Fibroblast of villous mesenchyme (primary cell): ENCODE measurements around the gene REX1BD. TPM values are rescaled to one million over a fixed set of nuclear protein-coding genes. Genes with fewer than 3 reads are reported as not detected.
A peak's percentile ranks its signal among the peaks of the same experiment; 100 is the strongest.

Experiments
- DNase-seq: peaks from one replicate; pipeline ENCODE4 v3.0.0-alpha.2; 2010; ENCODE audit warnings: low read depth
- H3K4me3 ChIP-seq: 2 replicates; pipeline ENCODE4 v1.5.1; 2011; ENCODE audit warnings: low read depth, mild to moderate bottlenecking, low read length
- total RNA-seq: library from RNA; depleted of rRNA; stranded (reverse); fragments of >200 nt; gene quantifications from 2 replicates; pipeline ENCODE4 v1.2.3, GENCODE V29; 2012
- TF ChIP-seq, protein P1 (sequence below): IDR thresholded peaks from 2 replicates; pipeline ENCODE4 v1.5.1; 2012; ENCODE audit warnings: low read depth, mild to moderate bottlenecking, low read length; ENCODE audit not compliant: insufficient read depth

The REX1BD gene
- total RNA-seq, 1 donor, result 27.6 TPM

DNA sequence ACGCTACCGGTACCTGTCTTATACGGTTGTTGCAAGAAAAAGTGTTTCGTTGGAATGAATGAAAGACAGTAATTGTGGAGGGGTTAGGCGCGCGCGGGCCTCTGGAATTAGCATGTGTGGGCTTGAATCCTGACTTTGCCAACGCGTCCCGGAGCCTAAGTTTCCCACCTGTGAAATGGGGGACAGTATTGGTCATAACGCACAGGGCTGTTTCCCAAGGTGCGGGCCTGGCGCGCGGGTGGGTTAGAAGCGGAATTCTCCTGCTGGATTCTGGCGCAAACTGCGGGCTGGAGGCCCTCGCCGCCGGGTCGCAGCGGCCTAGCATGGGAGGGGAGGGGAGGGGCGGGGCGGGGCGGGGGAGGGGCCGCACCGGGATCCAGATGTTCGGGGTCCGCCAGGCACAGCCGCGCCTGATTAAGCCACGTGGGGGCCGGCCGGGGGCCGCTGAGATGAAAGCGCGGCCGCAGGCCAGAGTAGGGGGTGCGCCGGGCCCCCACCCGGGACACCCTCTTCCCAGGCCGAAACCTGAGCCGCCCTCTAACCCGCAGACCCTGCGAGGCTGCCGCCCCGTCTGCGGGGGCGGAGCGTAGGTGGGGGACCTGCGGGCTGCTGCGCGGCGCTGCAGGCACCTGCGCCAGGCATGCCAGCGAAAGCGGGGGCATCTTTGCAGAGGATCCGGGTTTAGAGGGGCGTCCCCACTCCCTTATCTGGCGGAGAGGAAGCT lies 22.9 kb downstream of the REX1BD start:
- no peak overlapping the region for H3K4me3 ChIP-seq
- TF ChIP-seq, protein P1, sequence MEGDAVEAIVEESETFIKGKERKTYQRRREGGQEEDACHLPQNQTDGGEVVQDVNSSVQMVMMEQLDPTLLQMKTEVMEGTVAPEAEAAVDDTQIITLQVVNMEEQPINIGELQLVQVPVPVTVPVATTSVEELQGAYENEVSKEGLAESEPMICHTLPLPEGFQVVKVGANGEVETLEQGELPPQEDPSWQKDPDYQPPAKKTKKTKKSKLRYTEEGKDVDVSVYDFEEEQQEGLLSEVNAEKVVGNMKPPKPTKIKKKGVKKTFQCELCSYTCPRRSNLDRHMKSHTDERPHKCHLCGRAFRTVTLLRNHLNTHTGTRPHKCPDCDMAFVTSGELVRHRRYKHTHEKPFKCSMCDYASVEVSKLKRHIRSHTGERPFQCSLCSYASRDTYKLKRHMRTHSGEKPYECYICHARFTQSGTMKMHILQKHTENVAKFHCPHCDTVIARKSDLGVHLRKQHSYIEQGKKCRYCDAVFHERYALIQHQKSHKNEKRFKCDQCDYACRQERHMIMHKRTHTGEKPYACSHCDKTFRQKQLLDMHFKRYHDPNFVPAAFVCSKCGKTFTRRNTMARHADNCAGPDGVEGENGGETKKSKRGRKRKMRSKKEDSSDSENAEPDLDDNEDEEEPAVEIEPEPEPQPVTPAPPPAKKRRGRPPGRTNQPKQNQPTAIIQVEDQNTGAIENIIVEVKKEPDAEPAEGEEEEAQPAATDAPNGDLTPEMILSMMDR, result no peak
- DNase-seq, result no peak

DNA sequence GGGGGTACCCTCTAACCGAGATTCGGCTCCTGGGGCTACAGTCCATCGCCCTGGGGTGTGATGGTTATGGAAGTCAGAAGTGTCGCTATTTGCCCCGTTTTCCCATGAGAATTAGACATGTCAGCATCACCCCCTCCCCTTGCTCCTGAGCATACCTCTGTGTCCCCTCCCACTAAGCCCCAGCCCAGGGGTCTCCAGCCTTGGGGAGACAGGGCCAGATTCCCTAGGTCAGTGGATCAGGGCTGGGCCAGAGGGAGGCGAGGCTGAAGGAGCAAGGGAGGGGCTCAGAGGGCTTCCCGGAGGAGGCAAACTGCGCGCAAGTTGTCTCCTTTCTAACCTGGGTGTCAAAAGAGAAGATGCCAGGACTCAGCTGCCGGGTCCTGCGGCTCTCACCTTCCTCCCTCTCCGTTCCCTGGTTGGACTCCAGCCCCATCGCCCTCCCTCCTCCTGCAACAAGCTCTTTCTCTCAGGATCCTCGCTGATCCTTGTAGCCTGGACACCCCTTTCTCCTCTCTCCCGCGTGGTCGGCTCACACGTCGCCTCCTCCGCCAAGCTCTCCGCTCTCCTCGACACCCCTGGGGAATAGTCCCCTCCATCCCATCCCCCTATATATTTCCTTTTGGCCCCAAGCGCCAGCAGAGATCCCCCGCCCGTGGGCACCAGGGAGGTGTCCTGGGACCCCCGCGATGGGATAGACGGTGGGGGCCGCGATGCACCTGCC lies 23.6 kb downstream of the REX1BD start:
- TF ChIP-seq, protein P1, result no peak
- DNase-seq, result no peak
- peak overlapping the region; percentile 39 for H3K4me3 ChIP-seq

DNA sequence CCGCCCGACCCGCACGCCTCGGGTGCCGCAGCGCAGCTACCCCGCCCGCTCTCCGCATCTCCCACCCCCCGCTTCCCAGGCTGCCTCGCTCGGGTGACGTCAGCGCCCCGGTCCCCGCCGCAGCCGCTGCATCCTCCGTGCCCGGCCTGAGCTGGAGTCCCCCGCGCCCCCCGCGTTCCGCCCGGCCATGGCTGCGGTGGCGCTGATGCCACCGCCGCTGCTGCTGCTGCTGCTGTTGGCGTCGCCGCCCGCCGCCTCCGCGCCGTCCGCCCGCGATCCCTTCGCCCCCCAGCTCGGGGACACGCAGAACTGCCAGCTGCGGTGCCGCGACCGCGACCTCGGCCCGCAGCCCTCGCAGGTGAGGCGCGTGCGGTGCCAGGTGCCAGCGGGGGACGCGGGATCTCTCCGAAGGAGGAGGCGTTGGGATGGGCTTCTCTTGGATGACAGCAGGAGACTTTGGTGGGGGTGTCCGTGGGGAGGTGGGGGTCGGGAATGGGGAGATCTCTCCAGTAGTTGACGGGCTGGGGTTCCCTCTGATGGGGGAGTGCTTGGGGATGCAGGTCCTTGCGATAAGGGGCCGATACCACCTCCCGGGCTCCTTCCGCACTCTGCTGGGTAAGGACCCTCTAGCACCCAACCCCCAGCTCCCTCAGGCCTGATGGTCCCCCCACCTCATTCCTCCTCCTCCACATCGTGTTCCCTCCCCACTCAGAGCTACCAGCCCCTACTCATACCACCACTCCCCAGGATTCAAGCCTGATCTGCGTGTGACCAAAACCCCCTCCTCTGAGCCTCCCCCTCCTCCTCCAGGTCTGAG lies 24.4 kb downstream of the REX1BD start, which contains the start of gene TMEM59L:
TMEM59L (plus strand) TSS at position 99 of the 817 bp plus-strand sequence; CDS start at position 188, 89 bp downstream.
- H3K4me3 ChIP-seq, result peak within 1 kb of the TSS; percentile 39
- no peak for DNase-seq
- TF ChIP-seq, protein P1, result no peak

DNA sequence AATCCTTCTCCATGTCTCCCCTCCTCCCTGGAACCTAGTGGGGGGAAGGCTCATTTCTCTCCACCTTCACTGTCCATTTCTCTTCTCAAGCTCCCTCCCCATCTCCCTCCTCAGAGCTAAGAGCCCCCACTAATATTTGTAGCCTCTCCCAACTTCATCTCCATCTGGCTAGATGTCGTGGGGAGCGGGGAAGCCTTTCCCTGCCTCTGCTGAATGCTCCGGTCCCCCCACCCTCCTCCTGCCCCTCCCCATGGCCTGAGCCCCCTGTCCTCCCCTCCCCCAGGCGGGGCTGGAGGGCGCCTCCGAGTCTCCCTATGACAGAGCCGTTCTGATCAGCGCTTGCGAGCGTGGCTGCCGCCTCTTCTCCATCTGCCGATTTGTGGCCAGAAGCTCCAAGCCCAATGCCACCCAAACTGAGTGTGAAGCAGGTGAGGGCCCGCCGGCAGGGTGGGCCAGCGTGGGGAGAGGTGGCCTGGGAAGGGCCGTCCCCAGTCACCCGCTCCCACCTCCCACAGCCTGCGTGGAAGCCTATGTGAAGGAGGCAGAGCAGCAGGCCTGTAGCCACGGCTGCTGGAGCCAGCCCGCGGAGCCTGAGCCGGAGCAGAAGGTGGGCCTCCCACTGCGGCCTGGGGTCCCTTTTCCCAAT lies 25.1 kb downstream of the REX1BD start:
- TF ChIP-seq, protein P1, result no peak
- no peak for DNase-seq
- H3K4me3 ChIP-seq, result no peak overlapping the region

DNA sequence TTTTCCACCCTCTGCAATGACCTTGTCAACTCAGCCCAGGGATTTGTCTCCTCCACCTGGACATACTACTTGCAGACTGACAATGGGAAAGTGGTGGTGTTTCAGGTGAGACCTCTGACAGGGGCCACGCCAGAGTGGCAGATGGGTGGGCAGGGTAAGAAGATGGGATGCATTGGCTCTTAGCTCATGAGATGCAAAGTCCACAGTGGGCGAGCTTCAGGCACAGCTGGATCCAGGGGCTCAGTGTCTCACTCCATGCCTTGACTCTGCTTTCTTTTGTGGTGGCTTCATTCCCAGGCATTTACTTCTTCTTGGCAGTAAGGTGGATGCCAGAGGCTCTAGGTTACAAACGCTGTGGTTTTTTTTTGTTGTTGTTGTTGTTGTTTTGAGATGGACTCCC lies 27.4 kb downstream of the REX1BD start:
- DNase-seq, result no peak
- TF ChIP-seq, protein P1, result no peak
- H3K4me3 ChIP-seq, result no peak overlapping the region

DNA sequence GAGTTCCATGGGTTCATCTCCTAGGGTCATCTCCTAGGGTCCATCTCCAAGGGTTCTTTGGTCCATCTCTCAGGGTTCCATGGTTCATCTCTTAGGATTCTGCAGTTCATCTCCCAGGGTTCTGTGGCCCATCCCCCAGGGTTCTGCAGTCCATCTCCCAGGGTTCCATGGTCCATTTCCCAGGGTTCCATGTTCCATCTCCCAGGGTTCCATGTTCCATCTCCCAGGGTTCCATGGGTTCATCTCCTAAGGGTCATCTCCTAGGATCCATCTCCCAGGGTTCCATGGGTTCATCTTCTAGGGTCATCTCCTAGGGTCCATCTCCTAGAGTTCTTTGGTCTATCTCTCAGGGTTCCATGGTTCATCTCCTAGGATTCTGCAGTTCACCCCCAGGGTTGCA lies 29.0 kb downstream of the REX1BD start:
- TF ChIP-seq, protein P1, result no peak
- DNase-seq, result no peak
- H3K4me3 ChIP-seq, result no peak overlapping the region
